ENCODE results near the gene TSC22D1. TPM values are rescaled to one million over a fixed set of nuclear protein-coding genes. Genes with fewer than 3 reads are reported as not detected.
"Not testable (repeated sequence)": the region's sequence is repeated elsewhere in the genome, so short reads cannot be mapped to it uniquely, and the experiment has no call there.

TSC22D1 gene
- total RNA-seq, 4 donors from 2014 or later, result 70.1 to 194 (median 152) TPM

GRCh38 chr13:44516771-44517170 is 59.4 kb downstream of the TSC22D1 start:
- H3K27me3 ChIP-seq, result no peaks in the 10 kb centered on the region
- H3K4me1 ChIP-seq, result no peaks in the 10 kb centered on the region
- H3K9me3 ChIP-seq, result no peaks in the 10 kb centered on the region
- no peak overlapping the region for H3K27ac ChIP-seq
- DNase-seq, result no peak
- TF ChIP-seq POLR2A (IDR thresholded peaks at IDR 0.05), result no peak
- no peak overlapping the region for H3K4me3 ChIP-seq
- no peaks in the 10 kb centered on the region for H3K36me3 ChIP-seq

GRCh38 chr13:44514278-44514677 is 61.9 kb downstream of the TSC22D1 start:
- TF ChIP-seq CTCF (IDR thresholded peaks at IDR 0.05), result no peak
- no peak for TF ChIP-seq POLR2A (IDR thresholded peaks at IDR 0.05)
- Histone ChIP-seq H3K27ac (no peak overlapping the region), H3K9me3 (no peaks in the 10 kb centered on the region), H3K36me3 (no peaks in the 10 kb centered on the region), H3K4me1 (no peaks in the 10 kb centered on the region), H3K4me3 (no peak overlapping the region), H3K27me3 (no peaks in the 10 kb centered on the region)
- DNase-seq, result no peak

- not testable (repeated sequence) for H3K4me3 ChIP-seq, H3K27ac ChIP-seq, H3K4me1 ChIP-seq, H3K36me3 ChIP-seq, H3K27me3 ChIP-seq, DNase-seq, H3K9me3 ChIP-seq
Measured at GRCh38 chr13:44509853-44510252, 66.3 kb downstream of the TSC22D1 start.

GRCh38 chr13:44508562-44509077 is 67.5 kb downstream of the TSC22D1 start:
- TF ChIP-seq CTCF (IDR thresholded peaks at IDR 0.05), result no peak
- no peak for TF ChIP-seq POLR2A (IDR thresholded peaks at IDR 0.05)
- no peak for DNase-seq

GRCh38 chr13:44507639-44508038 is 68.5 kb downstream of the TSC22D1 start:
- no peak for DNase-seq
- TF ChIP-seq CTCF (IDR thresholded peaks at IDR 0.05), result no peak
- no peak for TF ChIP-seq POLR2A (IDR thresholded peaks at IDR 0.05)
- Histone ChIP-seq H3K36me3 (no peaks in the 10 kb centered on the region), H3K9me3 (no peaks in the 10 kb centered on the region), H3K4me1 (no peaks in the 10 kb centered on the region), H3K4me3 (no peak overlapping the region), H3K27ac (no peak overlapping the region), H3K27me3 (no peaks in the 10 kb centered on the region)

More at GRCh38 chr13:44508562-44509077, 67.5 kb downstream of the TSC22D1 start:
- Histone ChIP-seq H3K27ac (no peak overlapping the region), H3K9me3 (no peaks in the 10 kb centered on the region), H3K4me3 (no peak overlapping the region), H3K36me3 (no peaks in the 10 kb centered on the region), H3K27me3 (no peaks in the 10 kb centered on the region), H3K4me1 (no peaks in the 10 kb centered on the region)

- Histone ChIP-seq H3K27me3 (no peaks in the 10 kb centered on the region), H3K4me3 (no peak overlapping the region), H3K27ac (no peak overlapping the region), H3K36me3 (no peaks in the 10 kb centered on the region), H3K4me1 (no peaks in the 10 kb centered on the region), H3K9me3 (no peaks in the 10 kb centered on the region)
- no peak for DNase-seq
- TF ChIP-seq POLR2A (IDR thresholded peaks at IDR 0.05) (no peak), CTCF (IDR thresholded peaks at IDR 0.05) (no peak)
Measured at GRCh38 chr13:44506719-44507118, 69.4 kb downstream of the TSC22D1 start.

- H3K9me3 ChIP-seq, result no peaks in the 10 kb centered on the region
- no peak for DNase-seq
- H3K27ac ChIP-seq, result no peak overlapping the region
- H3K27me3 ChIP-seq, result no peaks in the 10 kb centered on the region
- TF ChIP-seq POLR2A (IDR thresholded peaks at IDR 0.05), result no peak
- no peak for TF ChIP-seq CTCF (IDR thresholded peaks at IDR 0.05)
- H3K4me3 ChIP-seq, result no peak overlapping the region
- no peaks in the 10 kb centered on the region for H3K36me3 ChIP-seq
- no peaks in the 10 kb centered on the region for H3K4me1 ChIP-seq
Measured at GRCh38 chr13:44506251-44506650, 69.9 kb downstream of the TSC22D1 start.

Data from Peyer's patch (tissue), 4 donors.